SKM-1 (cell line): ENCODE results near the gene PRICKLE2.

ENCODE experiments used
- DNase-seq: peaks from one replicate; lab custom pipeline; 2025; ENCODE audit not compliant: unreplicated experiment; lab: John Stamatoyannopoulos, UW

Gene PRICKLE2

DNA sequence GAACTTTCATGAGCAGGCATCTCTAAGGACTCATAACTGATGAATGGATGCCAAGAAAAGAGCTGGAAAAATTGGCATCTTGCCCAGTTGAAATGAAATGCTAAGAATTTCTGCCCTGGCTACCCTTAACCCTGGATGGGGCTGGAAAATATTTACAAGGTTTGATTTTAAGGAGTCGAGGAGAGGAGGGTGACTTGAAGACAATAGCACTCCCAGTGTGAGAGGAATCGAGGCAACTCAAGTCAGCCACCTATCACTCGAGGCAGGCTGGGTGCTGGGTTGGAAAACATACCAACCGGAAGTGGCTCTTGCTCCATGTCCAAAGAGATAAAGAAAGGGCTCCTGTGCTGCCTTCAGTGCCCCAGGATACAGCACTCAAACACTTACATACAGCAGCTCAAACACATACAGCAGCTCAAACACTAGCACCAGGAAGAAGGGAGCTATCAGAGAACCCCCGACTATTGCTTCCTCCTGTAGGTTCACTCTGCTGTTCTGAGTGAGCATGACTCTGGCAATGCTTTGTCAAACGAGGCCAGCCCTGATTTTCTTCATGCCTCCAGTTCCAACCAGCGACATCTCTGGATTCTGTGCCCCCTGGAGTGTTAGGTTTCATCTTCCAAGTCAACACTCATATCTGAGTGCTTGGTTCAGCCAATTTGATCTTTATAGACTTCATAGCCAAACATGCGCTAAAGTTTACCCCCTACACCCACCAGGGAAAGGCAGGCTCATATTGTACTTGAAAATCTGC is 4.9 kb downstream of the PRICKLE2 start:
- no peak for DNase-seq

DNA sequence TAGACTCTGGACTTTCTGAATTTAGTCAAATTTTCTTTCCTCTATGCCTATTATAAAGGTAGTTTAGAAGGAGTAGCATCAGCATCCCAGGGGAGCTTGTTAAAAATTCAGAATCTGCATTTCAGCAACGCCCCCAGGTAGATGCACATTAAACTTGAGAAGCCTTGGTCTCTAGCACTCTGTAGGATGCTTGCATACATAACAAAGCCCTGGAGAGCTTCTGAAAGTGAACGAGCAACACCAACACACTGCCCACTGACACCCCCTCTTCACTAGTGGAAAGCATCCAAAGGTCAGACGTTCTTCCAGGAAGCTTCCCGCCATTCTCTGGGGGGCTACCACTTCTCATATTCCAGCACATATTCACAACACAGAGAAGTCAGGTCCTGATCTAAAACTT is 6.5 kb downstream of the PRICKLE2 start:
- no peak for DNase-seq

DNA sequence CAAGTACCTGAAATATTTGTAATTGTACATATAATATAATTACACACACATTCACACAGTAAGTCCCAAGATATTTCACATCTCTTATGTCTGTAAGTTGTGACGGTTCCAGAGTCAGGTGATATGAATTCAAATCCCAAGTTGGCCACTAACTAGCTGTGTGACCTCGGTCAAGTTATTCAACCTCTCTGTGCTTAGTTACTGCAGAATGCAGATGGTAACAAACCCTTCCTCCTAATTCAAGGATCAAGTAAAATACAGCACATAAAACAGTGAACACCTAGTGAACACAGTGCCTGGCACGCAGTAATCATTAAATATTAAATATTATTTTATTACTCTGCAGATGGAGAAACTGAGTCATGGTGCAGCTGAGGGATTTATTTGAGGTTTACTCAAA is 6.9 kb downstream of the PRICKLE2 start:
- DNase-seq = no peak

DNA sequence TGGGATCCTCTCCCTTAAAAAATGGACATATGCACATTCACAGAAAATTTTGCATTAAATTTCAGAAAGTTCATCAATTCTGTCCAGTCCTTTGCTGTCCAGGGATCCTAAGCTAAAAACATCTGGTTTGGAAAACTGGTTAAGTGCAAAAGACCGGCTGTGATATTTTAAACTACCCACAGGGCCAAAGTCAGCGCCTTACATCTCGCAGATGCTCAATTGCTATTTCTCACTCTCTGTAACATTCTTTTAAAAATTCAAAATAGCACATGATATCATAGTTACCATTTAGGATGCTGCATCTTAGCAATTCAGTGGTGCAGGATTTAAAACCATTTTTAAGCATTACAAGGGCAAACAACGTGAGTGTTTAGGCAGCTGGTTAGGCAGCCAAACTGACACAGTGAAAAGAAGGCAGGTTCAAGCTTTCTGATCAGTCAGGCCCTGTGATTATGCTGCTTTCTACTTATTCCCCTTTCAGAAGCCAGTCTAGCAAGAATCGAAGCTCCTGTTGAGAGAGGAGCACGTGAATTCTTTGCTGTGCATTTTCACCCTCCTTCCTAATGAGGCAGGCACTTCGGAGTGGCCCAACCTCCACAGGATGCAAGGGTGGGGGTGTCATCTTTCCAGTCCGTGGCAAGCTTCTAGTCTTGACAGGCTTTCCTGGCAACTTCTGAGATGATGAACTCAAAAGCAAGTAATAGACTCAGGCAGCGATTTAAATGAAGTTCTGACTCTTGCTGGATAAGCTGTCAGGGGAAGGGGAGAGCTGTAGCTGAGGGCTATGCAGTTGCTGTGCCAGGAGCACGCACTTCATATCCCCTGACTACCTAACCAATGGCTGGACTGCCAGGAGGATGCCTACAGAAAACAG is 8.8 kb downstream of the PRICKLE2 start:
- DNase-seq = no peak

DNA sequence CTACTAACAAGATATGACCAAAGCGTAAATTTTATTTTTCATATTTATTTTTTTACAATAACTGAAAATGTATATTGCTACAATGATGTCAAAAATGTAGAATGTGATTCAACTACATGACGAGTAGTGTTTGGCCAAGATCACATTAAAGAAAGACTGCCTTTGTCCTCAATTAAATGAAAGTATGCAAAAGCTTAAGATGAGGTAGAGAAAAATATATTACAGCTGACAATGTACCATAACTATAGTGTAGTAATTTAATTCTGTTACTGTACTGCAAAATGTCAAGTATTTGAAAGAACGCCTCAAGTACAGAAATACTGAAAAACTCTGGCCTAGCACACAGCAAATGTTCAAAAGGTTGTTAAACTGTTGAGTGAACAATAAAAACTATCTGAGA is 9.7 kb downstream of the PRICKLE2 start:
- DNase-seq = no peak

DNA sequence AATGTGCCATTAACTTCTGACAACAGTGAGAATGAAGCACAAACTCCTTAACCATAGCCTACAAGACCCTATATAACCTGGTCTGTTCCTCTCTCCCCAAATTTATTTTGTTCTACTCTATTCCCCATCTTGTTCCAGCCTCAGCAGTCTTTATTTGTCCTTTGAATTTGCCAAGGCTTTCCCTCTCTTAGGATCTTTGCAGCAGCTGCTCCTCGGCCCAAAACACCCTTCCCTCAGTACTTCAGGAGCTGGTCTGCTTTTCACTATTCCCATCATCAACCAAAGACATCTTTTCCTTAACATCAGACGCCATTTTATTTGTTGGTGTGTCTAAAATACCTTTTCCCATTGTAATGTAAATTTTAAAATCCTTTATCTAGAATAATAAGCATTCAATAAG is 10.2 kb downstream of the PRICKLE2 start:
- DNase-seq = no peak

DNA sequence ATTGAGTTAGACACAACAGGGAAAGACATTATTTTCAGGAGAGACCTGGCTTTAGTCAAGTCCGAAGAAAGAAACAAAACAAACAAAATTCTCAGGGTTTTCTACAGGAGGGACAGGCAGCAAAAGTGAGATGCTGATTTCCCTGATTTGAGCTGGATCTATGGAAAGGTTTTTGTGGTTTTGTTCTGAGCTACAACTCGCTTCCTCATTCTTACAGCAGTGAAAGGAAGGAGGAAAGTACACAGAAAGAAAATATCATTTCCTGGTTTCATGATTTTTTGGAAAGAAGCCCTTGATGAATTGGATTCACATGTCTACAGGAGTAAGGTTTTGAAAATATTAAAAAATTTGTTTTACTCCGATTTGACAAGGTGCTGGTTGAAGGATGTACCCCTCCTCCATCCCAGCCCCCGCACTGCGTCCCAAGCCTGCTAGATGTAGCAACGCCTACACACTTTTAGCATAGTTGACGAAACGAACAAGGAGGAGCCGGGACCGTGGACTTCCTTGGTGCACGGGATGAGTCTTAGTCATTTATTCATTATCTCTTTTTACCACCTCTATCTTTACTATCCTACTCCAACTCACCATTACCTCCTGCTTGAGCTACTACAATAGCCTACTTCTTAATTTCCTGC is 10.8 kb downstream of the PRICKLE2 start:
- DNase-seq = peak; percentile 62

DNA sequence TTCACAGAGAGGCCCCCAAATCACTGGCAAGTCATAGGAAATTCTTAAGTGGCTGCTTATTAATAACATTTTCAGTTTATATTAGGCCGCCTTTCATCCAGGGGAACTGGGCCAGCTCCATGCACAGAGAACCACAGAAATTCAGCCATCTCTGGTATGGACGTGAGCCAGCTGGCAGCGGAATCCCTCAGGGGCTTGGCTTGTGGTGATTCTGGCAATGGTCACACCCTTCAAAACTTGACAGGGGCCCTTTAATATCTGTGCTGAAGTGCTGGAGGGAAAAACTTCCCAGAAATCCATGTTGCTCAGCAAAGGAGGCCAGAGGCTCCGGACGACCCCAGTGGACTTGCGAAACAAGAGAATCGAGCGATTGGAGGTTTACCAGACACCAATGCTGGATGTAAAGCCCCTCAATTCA is 11.3 kb downstream of the PRICKLE2 start:
- no peak for DNase-seq

DNA sequence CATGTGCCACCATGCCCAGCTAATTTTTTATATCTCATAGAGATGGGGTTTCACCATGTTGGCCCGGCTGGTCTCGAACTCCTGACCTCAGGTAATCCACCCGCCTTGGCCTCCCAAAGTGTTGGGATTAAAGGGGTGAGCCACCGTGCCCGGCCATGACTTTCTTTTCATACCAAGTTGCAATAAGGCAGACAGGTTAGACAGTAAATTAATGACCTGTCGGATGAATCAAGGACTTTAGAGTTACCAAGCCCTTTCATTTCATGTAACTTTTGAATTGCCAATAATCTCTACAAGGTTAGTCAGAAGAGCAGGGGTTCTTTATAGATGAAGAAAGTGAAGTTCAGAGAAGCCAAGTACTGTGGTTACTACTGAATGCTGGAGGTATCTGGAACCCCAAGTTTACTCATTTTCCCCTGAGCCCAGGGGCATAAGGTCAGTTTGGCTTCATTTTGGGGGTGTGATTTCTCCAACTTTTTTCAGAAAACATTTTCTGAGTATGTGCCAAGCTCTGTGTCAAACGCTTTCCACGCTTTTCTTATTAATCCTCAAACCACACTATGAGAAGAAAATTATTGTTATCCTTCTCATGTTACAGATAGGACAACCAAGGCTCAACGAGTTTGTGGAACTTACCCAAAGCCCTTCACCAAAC is 11.9 kb downstream of the PRICKLE2 start:
- no peak for DNase-seq

DNA sequence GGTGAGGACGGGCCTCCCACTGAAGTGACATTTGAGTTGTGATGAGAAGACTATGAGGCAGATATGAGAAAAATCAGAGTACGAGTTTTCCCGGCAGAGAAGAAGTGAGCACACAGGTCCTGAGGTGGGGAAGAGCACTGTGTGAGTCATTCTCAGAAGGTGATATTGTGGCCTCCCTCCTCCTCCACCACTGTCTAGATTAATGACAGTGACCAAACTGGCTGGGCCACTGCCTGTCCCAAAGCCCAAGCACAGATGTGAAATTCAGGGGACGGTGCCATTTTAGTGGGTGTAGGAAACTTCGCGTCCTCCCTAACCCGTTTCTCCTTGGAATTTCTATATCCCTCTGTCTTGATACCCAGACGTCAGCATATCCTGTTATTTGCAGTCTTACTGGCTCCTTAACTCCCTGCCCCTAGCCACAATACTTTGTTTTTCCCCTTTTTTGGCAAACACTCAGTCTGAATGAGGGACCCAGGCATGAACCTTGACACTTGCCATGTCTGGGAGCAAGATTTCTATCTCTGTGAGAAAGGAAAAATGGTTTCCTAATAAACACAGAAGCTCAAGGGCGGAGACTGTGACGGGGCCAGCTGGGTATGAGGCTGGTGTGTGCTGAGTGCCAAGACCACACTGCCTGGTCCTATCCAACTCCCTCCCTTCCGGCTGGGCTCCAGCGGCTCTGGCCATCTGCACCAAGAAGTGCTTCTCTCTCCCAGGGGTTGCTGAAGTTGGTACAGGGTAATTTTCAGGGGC is 15.2 kb downstream of the PRICKLE2 start:
- no peak for DNase-seq

DNA sequence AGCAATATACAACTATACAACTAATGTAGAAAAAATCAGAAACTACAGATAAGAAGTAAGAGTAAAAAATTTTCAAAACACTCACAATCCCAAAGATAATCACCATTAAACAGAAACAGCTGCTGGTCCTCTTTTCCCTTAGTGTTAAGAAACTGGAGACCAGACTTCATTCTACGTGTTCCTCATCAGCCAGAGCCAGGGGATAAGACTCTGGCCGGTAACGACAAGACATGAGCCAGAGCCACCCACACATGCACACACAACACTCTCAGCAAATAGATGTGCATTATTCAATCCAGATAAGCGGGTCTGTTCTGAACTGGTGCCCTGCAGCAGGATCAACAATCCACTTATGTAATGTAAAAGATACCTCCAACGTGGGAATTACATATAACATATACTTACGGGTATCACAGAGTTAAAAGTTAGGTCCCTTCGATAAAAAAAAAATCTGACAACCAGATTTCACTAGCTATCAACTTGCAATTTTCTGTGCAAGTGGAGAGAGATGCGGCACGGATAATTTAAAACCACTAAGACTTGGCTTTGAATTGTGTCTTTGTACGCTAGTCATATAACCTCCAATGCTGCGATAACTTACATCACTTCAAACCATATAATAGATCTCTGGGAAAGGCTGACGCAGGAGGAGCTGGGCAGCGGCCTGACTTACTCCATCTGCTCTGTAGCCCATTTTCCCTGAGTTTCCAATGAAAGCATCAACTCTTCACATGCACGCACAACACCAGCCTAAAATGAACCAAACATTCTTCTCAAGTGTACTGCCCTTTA is 17.8 kb downstream of the PRICKLE2 start:
- DNase-seq = no peak

DNA sequence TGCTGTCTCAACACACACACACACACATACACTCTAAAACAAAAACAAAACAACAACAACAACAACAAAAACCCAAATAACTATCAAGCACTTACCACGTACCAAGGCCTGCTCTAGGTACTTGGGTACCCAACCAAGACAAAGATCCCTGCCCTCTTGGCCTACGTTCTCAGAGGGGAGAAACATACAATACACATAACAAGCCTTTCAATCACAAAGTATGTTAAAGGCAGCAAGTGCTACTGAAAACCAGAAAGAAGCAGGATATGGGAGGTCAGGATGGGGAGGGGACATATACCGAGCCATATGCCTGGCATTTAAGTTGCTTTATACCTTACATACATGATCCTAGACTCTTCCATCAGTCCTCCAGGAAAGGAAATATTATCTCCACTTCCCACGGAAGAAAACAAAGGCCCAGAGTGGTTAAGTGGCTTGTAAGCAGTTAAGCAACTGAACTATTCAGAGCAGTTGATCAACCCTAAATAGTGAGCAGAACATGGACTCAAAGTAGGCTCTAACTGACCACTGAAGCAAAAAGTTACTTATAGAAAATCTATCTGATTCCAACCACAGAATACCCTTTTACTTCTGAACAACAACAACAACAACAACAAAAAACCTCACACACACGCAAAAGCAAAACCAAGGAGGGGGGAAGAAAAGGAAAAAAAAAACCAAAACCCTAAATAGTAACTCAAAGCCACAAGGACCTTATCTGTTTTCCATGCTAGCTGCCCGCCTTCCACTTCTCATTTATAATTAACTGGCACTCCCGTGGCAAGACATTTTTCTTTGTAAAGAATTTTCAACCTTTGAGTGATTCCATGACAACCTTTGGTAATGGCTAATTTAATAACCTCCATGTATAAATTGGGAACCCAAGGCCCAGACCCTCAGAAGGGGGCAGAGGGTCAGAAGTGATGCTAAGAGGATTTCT is 21.0 kb downstream of the PRICKLE2 start:
- DNase-seq = no peak

DNA sequence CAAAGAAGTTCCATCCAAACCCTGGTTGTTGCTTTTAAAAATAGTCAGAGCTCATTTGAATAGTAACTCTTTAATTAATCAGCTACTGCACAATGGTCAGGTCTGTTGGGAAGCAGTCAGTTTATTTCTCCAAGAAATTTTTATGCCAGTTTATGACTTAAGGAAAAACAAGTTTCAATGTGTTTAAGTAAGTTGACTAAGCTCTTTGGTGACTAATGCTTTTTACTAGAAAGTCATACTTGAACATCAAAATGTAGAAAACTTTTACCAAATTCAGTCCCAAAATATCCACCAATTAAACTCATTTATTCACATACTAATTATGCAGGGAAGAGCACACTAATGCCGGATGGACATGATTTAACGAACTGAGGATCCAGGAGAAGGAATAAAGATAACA is 22.1 kb downstream of the PRICKLE2 start:
- no peak for DNase-seq

DNA sequence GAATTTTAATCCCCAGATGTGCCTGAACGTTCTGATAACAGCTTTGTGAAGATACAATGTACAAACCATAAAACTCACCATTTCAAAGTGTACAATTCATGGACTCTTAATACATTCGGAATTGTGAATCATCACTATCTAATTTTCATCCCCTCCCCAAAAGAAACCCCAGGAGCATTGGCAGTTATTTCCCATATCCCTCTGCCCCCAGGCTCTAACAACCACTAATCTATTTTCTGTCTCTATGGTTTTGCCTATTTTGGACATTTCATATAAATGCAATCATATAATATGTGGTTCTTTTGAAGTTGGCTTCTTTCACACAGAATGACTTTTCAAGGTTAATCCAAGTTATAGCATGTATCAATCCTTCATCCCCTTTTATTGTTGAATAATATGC is 25.3 kb downstream of the PRICKLE2 start:
- no peak for DNase-seq

DNA sequence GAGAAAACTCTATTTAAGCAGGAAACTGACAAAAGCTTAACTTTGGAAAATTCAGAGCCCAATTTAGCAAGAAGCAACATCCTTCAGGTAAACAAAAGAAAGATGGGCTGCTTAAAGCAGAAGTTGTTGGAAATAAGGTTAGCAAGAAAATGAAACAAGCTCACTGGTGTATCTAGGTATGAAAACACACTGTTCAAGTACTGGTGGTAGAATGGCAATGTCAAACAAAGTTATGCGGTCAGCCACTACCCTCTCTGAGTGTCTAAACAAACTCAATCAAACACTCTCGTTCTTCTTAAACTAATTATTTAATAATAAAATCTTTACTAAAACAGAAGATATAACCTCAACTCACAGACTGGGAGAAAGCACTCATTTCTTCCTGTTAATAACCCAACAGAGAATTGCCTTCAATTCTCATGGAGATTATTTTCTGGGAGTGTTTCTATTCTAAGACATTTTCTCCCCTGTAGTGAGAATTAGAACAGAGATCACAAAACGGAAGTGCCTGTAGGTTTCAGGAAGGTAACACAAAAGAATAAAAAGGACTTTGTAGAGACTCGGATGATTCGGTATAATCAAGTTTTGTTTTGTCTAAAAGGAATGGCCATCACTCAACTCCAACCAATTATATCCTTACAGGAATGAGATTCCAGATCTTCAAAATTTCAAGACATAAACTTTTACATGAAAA is 28.9 kb downstream of the PRICKLE2 start:
- no peak for DNase-seq

DNA sequence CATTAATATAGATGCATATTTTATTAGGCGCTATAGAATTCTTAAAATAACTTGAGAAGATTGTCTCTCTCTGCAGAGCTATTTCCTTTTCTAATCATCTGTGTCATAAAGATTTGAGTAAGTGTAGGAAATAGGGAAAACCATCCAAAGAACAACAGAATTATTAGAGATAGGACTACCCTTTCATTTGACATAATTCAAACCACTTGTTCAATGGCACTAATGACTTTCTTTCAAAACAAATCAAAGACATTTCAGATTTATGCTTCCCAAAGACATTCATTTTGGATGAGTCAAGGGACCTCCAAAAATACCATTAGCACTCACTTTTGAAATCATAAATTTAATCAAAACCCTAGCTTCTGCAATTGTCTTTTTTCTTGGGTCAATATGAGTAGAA is 29.5 kb downstream of the PRICKLE2 start:
- DNase-seq = no peak

DNA sequence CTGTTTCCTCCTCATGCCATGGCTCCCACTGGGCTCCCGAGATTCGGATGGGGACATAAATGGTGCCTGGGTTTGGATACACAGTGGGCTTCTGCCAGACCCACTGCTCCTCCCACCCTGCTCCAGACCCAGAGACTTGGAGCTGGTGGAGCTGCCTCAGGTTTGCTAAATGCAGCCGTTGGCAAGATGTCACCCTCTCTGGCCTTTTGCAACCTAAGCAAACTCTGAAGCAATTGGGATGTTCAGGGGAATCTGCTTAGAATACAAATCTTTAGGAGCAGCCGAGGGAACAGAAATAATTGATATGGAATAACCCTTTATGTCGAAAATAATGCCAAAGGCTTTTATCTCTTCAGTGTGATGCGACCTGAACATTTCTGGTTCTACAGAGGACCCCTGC is 33.4 kb downstream of the PRICKLE2 start:
- no peak for DNase-seq
